ENCODE data around the gene TBL3. TPM values are rescaled to one million over a fixed set of nuclear protein-coding genes. Genes with fewer than 3 reads are reported as not detected.
A peak's percentile ranks its signal among the peaks of the same experiment; 100 is the strongest.

The TBL3 gene
- total RNA-seq, 1 experiment from 2014 or later: 42.4 TPM

GRCh38 chr16:1990101-1990350, 18.2 kb downstream of the TBL3 start:
- Histone ChIP-seq H3K36me3 (ENCODE audit: control insufficient read depth, insufficient read depth, low read length) (peaks cover 4% of the 10 kb centered on the region; the same call in 1 of the 2 replicates), H3K4me3 (ENCODE audit: low read depth in 2 of 2, low read length in 2 of 2) (peak overlapping the region; percentile 50 to 67), H3K27me3 (ENCODE audit: control insufficient read depth, insufficient read depth, low read length) (no peaks in the 10 kb centered on the region), H3K4me1 (ENCODE audit: control insufficient read depth, insufficient read depth, low read length) (peaks cover 24% of the 10 kb centered on the region), H3K9me3 (ENCODE audit: control insufficient read depth, insufficient read depth, low read depth, low read length) (no peaks in the 10 kb centered on the region), H3K27ac (ENCODE audit: low read length) (no peak overlapping the region; the same call in 1 of the 2 replicates)
- no peak for TF ChIP-seq POLR2AphosphoS5 (IDR thresholded peaks at IDR 0.05; ENCODE audit: low read depth, low read length)
- no peak for TF ChIP-seq TCF7L2 (IDR thresholded peaks at IDR 0.05; ENCODE audit: low read depth, low read length)
- no peak for TF ChIP-seq REST (IDR thresholded peaks at IDR 0.05; ENCODE audit: insufficient read depth in 1 of 2, low read depth in 2 of 2, low read length in 1 of 2)
- TF ChIP-seq SIN3A (IDR thresholded peaks at IDR 0.05; ENCODE audit: borderline replicate concordance, insufficient read depth, low read depth, low read length): no peak
- TF ChIP-seq, protein P1, sequence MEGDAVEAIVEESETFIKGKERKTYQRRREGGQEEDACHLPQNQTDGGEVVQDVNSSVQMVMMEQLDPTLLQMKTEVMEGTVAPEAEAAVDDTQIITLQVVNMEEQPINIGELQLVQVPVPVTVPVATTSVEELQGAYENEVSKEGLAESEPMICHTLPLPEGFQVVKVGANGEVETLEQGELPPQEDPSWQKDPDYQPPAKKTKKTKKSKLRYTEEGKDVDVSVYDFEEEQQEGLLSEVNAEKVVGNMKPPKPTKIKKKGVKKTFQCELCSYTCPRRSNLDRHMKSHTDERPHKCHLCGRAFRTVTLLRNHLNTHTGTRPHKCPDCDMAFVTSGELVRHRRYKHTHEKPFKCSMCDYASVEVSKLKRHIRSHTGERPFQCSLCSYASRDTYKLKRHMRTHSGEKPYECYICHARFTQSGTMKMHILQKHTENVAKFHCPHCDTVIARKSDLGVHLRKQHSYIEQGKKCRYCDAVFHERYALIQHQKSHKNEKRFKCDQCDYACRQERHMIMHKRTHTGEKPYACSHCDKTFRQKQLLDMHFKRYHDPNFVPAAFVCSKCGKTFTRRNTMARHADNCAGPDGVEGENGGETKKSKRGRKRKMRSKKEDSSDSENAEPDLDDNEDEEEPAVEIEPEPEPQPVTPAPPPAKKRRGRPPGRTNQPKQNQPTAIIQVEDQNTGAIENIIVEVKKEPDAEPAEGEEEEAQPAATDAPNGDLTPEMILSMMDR (IDR thresholded peaks at IDR 0.05): no peak
- in situ Hi-C loops (cut with HindIII; ENCODE audit: low pct_unique_long_range_greater_than_20kb, low sequenced_read_pairs): no loop called here
- BruUV-seq (replicated peaks): no TSS peak
- POLR2A ChIA-PET: no interaction called here
- CTCF ChIA-PET: no interaction called here
- ATAC-seq (no peak), DNase-seq (ENCODE audit: low read depth, low spot score) (no peak)
- intact Hi-C loops (cut with micrococcal nuclease; ENCODE audit: unreplicated experiment): no loop called here

DNA sequence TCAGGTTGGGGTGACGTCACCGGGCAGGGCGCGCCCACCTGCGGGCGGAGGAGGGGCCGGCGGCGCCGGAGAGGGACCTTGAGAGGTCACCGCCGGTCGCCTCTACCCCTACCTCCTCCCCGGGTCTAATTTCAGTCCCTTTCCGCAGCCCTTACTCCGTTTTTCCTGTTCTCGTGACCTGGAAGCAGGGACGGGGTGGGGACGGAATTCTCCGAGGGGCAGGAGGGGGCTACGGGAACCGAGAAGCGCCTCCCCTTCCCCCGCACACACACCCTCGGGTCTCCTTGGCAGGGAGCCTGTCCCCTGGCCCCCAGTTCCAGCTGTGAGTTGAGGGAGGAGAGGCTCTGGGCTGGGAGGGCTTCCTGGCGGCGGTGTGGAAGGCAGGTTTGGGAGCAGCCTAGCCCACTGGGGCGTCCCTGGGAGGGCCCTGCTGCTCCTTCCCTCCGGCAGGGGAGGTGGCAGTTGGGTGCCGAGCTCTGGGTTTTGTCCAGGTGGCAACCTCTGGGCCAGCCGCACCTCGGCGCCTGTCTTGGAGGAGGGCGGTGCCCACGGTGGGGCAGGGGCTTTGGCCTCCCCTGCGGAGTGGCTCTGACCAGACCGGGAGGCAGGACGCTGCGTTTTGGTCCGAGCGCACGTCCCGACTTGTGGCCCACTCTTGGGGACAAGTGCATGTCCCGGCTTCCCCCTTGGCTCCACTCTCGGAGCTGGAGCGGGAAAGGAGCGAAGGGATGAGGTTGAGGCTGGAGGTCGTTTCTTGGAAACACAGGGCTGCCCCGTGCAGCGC, 18.7 kb downstream of the TBL3 start:
- ATAC-seq (peak; percentile 13; the same call in 1 of the 2 replicates), DNase-seq (ENCODE audit: low read depth, low spot score) (no peak)
- peak overlapping the region; percentile 50 to 67 for H3K4me3 ChIP-seq (ENCODE audit: low read depth in 2 of 2, low read length in 2 of 2)
- TF ChIP-seq TCF7L2 (IDR thresholded peaks at IDR 0.05; ENCODE audit: low read depth, low read length): no peak
- TF ChIP-seq SIN3A (IDR thresholded peaks at IDR 0.05; ENCODE audit: borderline replicate concordance, insufficient read depth, low read depth, low read length): no peak
- TF ChIP-seq POLR2AphosphoS5 (IDR thresholded peaks at IDR 0.05; ENCODE audit: low read depth, low read length): no peak
- TF ChIP-seq, protein P1 (IDR thresholded peaks at IDR 0.05): no peak
- no peak for TF ChIP-seq REST (IDR thresholded peaks at IDR 0.05; ENCODE audit: insufficient read depth in 1 of 2, low read depth in 2 of 2, low read length in 1 of 2)
- H3K27me3 ChIP-seq (ENCODE audit: control insufficient read depth, insufficient read depth, low read length): no peaks in the 10 kb centered on the region
- no TSS peak for BruUV-seq (replicated peaks)
- ChIA-PET CTCF (no interaction called here), POLR2A (interaction anchor here (0.6 kb wide), 1 partner anchor 51 kb away, joined by 5 read pairs; no protein-coding TSS in a partner anchor)
- H3K36me3 ChIP-seq (ENCODE audit: control insufficient read depth, insufficient read depth, low read length): no peaks in the 10 kb centered on the region
- intact Hi-C loops (cut with micrococcal nuclease; ENCODE audit: unreplicated experiment) (no loop called here), in situ Hi-C loops (cut with HindIII; ENCODE audit: low pct_unique_long_range_greater_than_20kb, low sequenced_read_pairs) (no loop called here)
- H3K27ac ChIP-seq (ENCODE audit: low read length): peak overlapping the region; percentile 61; the same call in 1 of the 2 replicates
- peaks cover 18% of the 10 kb centered on the region for H3K4me1 ChIP-seq (ENCODE audit: control insufficient read depth, insufficient read depth, low read length)
- no peaks in the 10 kb centered on the region for H3K9me3 ChIP-seq (ENCODE audit: control insufficient read depth, insufficient read depth, low read depth, low read length)
